Endodermal cell (in vitro differentiated cells): ENCODE results near the gene CRIP1. TPM values are rescaled to one million over a fixed set of nuclear protein-coding genes. Genes with fewer than 3 reads are reported as not detected.

ENCODE experiments used
- DNase-seq: peaks from one replicate; pipeline ENCODE4 v3.0.0-alpha.2; 2017
- H3K27ac ChIP-seq: 2 replicates; pipeline ENCODE4 v1.5.1; 2013; ENCODE audit warnings: mild to moderate bottlenecking, low read depth, low read length, moderate library complexity
- H3K27me3 ChIP-seq: 2 replicates; pipeline ENCODE4 v1.6.1; 2013; ENCODE audit warnings: mild to moderate bottlenecking, low read length, moderate library complexity; ENCODE audit not compliant: insufficient read depth, control insufficient read depth, poor library complexity, severe bottlenecking
- H3K36me3 ChIP-seq: 2 replicates; pipeline ENCODE4 v1.7.0; 2013; ENCODE audit warnings: mild to moderate bottlenecking, low read length, moderate library complexity; ENCODE audit not compliant: control insufficient read depth, insufficient read depth
- H3K4me1 ChIP-seq: one replicate; pipeline ENCODE4 v1.7.0; 2013; ENCODE audit warnings: low read length; ENCODE audit not compliant: control insufficient read depth, insufficient read depth
- H3K4me3 ChIP-seq: 2 replicates; pipeline ENCODE4 v1.5.1; 2013; ENCODE audit warnings: mild to moderate bottlenecking, low read length, moderate library complexity
- H3K9ac ChIP-seq: 2 replicates; pipeline ENCODE4 v1.6.1; 2013; ENCODE audit warnings: mild to moderate bottlenecking, low read length, moderate library complexity; ENCODE audit not compliant: poor library complexity, severe bottlenecking; ENCODE audit errors: extremely low read depth
- H3K9me3 ChIP-seq: 2 replicates; pipeline ENCODE4 v1.6.1; 2013; ENCODE audit warnings: mild to moderate bottlenecking, low read length, moderate library complexity; ENCODE audit not compliant: control insufficient read depth
- H3K27ac Mint-ChIP-seq: 2 replicates; pipeline ENCODE4 v1.8.0; 2020; ENCODE audit warnings: mixed read lengths
- H3K27me3 Mint-ChIP-seq: 2 replicates; pipeline ENCODE4 v1.8.0; 2021; ENCODE audit warnings: mild to moderate bottlenecking, mixed read lengths; ENCODE audit not compliant: insufficient read depth
- H3K36me3 Mint-ChIP-seq: 2 replicates; pipeline ENCODE4 v1.8.0; 2020; ENCODE audit warnings: low read depth, mixed read lengths
- H3K4me1 Mint-ChIP-seq: 2 replicates; pipeline ENCODE4 v1.8.0; 2020; ENCODE audit warnings: mixed read lengths
- H3K4me3 Mint-ChIP-seq: 2 replicates; pipeline ENCODE4 v1.8.0; 2020; ENCODE audit warnings: mild to moderate bottlenecking, moderate library complexity, mixed read lengths
- H3K9me3 Mint-ChIP-seq: 2 replicates; pipeline ENCODE4 v1.8.0; 2020; ENCODE audit warnings: mild to moderate bottlenecking, mixed read lengths
- CTCF ChIP-seq: fragments of 200-600 bp; sonication (generic); conservative IDR thresholded peaks from 2 replicates; pipeline ENCODE4 v1.5.0; 2021; ENCODE audit warnings: antibody characterized with exemption, mild to moderate bottlenecking
- WGBS, 2 experiments: methylation state at CpG; one replicate each; pipeline versions ENCODE4 v1.1.5 to v1.1.7; 2013; ENCODE audit warnings: missing lambda C conversion rate in 2 of 2, mixed read lengths in 1 of 2; ENCODE audit not compliant: insufficient coverage in 1 of 2, insufficient read length in 1 of 2; 5-methylcytosine and 5-hydroxymethylcytosine counted together
- total RNA-seq, 2 donors: library from RNA; stranded (reverse); fragmentation: NEBNext Ultra II Directional in 1 of 2; extraction: Animal tissue kit (Norgen Biotek cat#: 25700) in 1 of 2; gene quantifications; 2 replicates in 1 of 2; 3 replicates in 1 of 2; pipeline ENCODE4 v1.2.1, GENCODE V29; 2021

The CRIP1 gene
- total RNA-seq, 2 donors from 2014 or later = 7.0 to 47.1 TPM

DNA sequence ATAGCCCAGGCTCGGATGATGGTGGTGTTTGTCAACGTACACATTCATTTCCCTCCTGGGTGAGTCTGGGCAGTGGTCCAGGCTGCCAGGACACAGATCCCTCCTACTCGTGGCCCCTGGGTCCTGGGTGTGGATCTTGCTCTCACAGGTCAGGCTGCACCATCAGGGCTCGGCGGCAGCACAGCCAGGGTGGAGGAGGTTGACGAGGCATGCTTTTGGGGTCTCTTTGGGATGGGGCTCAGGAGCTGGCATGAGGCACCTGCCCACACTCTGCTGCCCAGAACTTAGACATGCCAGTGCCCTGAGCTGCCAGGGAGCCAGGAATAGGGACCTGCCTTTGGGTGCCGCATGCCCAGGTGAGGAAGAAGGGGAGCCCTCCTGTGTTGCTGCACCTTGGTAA, 49.4 kb downstream of the CRIP1 start:
- no peak overlapping the region for H3K27ac Mint-ChIP-seq
- Histone ChIP-seq H3K4me3 (no peak overlapping the region), H3K4me1 (no peaks in the 10 kb centered on the region), H3K9me3 (no peaks in the 10 kb centered on the region), H3K36me3 (no peaks in the 10 kb centered on the region), H3K27ac (no peak overlapping the region), H3K27me3 (peaks cover 4% of the 10 kb centered on the region), H3K9ac (no peak overlapping the region)
- H3K27me3 Mint-ChIP-seq = peaks cover 11% of the 10 kb centered on the region
- no peak for DNase-seq
- no peaks in the 10 kb centered on the region for H3K36me3 Mint-ChIP-seq
- peaks cover 69% of the 10 kb centered on the region for H3K9me3 Mint-ChIP-seq
- TF ChIP-seq CTCF = no peak
- 75 to 84% methylated on average over 3 to 7 of the region's 7 CpGs for WGBS, 2 experiments
- no peaks in the 10 kb centered on the region for H3K4me1 Mint-ChIP-seq
- no peak overlapping the region for H3K4me3 Mint-ChIP-seq

DNA sequence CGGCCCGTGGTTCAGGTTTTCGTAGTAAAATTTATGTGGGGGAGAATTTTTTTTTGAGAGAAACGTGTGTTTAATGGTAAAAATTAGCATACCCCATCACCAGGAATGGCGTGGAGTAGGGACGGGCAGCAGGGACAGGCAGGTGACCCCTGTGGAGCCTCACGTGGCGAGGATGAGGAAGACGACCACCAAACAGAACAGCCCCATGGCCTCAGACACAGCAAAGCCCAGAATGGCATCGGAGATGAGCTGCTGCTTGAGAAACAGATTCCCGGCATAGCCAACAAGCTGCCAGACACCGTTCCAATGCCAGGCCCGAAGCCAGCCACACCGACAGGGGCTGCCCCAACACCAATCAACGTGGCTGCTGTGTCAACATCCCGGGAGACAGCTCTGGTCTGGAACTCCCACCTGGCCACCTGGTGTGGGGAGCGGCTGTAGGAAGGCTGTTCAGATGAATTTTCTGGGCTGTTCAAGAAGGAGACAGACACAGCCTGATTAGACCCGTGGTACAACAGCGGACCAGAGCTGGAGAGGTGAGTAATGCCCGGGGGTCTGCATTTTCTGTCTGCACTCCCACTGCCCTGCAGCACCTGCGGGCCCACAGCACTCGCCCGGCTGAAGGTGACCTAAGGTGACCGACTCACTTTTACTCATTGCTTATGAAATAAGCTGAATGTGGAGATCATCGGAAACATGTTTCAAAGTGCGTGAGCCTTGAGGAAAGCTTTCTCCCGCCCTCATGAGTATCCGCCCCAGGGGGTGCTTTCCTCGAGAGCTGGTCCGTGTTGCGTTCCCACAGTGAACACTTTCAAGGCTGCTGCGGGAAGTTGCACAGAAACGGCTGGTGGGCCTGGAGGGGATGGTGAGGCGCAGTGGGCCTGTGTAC, 50.2 kb downstream of the CRIP1 start:
- peaks cover 4% of the 10 kb centered on the region for H3K27me3 ChIP-seq
- Mint-ChIP-seq H3K4me3 (no peak overlapping the region), H3K27ac (no peak overlapping the region), H3K27me3 (peaks cover 11% of the 10 kb centered on the region), H3K4me1 (no peaks in the 10 kb centered on the region), H3K36me3 (no peaks in the 10 kb centered on the region), H3K9me3 (peaks cover 77% of the 10 kb centered on the region)
- no peak overlapping the region for H3K4me3 ChIP-seq
- no peak for DNase-seq
- WGBS, 2 experiments = 77 to 78% methylated on average over 22 to 34 of the region's 34 CpGs
- no peaks in the 10 kb centered on the region for H3K36me3 ChIP-seq
- H3K9me3 ChIP-seq = no peaks in the 10 kb centered on the region
- H3K9ac ChIP-seq = no peak overlapping the region
- TF ChIP-seq CTCF = no peak
- no peaks in the 10 kb centered on the region for H3K4me1 ChIP-seq
- H3K27ac ChIP-seq = no peak overlapping the region

DNA sequence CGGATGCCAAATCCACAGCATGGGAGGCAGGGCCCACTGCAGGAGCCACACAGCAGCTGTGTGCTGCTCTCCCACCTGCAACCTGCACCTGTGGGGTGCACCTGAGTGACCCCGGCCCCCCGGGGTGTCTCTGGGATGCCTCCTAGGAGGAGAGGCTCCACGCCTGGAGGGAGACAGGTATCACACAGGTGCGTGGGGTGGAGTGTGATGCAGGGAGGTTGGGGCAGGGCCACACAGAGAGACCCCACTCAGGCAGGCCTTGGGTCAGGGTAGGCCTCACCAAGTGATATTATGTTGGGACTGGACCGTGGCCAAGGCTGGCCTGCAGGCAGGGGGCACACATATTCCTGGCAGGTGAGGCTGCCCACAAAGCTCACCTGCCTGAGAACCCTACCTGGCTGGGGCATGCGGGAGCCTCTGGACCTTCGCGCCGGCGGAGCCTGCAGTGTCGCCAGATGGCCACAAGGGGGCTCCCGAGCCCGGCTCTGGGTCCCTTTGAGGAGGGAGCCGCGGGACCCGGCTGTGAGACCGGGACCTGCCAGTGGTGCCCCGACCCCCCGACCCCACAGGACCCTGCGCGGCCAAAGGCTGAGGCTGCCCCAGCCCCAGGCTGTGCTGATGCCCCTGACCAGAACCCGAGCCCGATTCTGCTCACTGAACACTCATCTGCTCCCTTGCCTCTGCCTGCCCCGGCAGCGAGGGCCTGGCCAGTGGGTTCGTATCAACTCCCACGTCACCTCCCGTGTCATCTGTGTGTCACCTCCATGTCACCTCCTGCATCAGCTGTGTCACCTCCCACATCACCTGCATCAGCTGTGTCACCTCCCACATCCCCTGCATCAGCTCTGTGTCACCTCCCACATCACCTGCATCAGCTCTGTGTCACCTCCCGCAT, 51.1 kb downstream of the CRIP1 start:
- no peaks in the 10 kb centered on the region for H3K36me3 ChIP-seq
- Mint-ChIP-seq H3K4me1 (no peaks in the 10 kb centered on the region), H3K27ac (no peak overlapping the region), H3K27me3 (peaks cover 11% of the 10 kb centered on the region), H3K9me3 (peaks cover 73% of the 10 kb centered on the region), H3K36me3 (no peaks in the 10 kb centered on the region), H3K4me3 (no peak overlapping the region)
- 39 to 63% methylated on average over 10 to 30 of the region's 30 CpGs for WGBS, 2 experiments
- DNase-seq = peak; percentile 89
- H3K27ac ChIP-seq = no peak overlapping the region
- H3K4me1 ChIP-seq = no peaks in the 10 kb centered on the region
- peak; percentile 82 for TF ChIP-seq CTCF
- no peaks in the 10 kb centered on the region for H3K9me3 ChIP-seq
- no peak overlapping the region for H3K9ac ChIP-seq
- H3K4me3 ChIP-seq = no peak overlapping the region
- peaks cover 4% of the 10 kb centered on the region for H3K27me3 ChIP-seq

Other genes with a start within 250 kb of the CRIP1 start
- 10 to 100 TPM; 21.8 to 26.9 TPM for gene BTBD6, start 238.4 kb upstream of the CRIP1 start, total RNA-seq
- gene BRF1, start 185.9 kb upstream of the CRIP1 start, total RNA-seq = 10 to 100 TPM; 37.0 to 44.5 TPM
- gene PACS2, start 172.1 kb upstream of the CRIP1 start, total RNA-seq = 100 to 1,000 TPM; 117 to 121 TPM
- 1 to 10 TPM; 1.9 to 3.5 TPM for gene TEX22, start 88.3 kb upstream of the CRIP1 start, total RNA-seq
- gene MTA1, start 67.1 kb upstream of the CRIP1 start, total RNA-seq = 100 to 1,000 TPM; 245 to 246 TPM
- gene CRIP2, start 12.1 kb upstream of the CRIP1 start, total RNA-seq = 1 to 10 TPM; 3.9 to 5.3 TPM
- 10 to 100 TPM in 1 of 2 donors, 1 to 10 TPM in 1; 9.1 to 23.8 TPM for gene TEDC1, start 4.4 kb downstream of the CRIP1 start, total RNA-seq
- 1 to 10 TPM in 1 of 2 donors, under 1 TPM in 1; 0.29 to 1.5 TPM for gene TMEM121, start 39.7 kb downstream of the CRIP1 start, total RNA-seq